ENCODE measurements around the gene COPS9.

COPS9 gene

GRCh38 chr2:240141736-240142135 lies 5.6 kb upstream of the COPS9 start:
- H3K4me3 ChIP-seq (ENCODE audit: low read depth, low read length): no peak overlapping the region
- in situ Hi-C loops (cut with HindIII; ENCODE audit: low sequenced_read_pairs): no loop called here
- TF ChIP-seq CTCF (IDR thresholded peaks at IDR 0.05; ENCODE audit: low read depth, low read length, missing control alignments): no peak
- DNase-seq (ENCODE audit: low read depth): no peak

GRCh38 chr2:240140920-240141319 lies 4.8 kb upstream of the COPS9 start:
- TF ChIP-seq CTCF (IDR thresholded peaks at IDR 0.05; ENCODE audit: low read depth, low read length, missing control alignments): no peak
- no peak for DNase-seq (ENCODE audit: low read depth)
- no peak overlapping the region for H3K4me3 ChIP-seq (ENCODE audit: low read depth, low read length)
- in situ Hi-C loops (cut with HindIII; ENCODE audit: low sequenced_read_pairs): no loop called here

- H3K4me3 ChIP-seq (ENCODE audit: low read depth, low read length): no peak within 1 kb of the TSS
- TF ChIP-seq CTCF (IDR thresholded peaks at IDR 0.05; ENCODE audit: low read depth, low read length, missing control alignments): no peak
- in situ Hi-C loops (cut with HindIII; ENCODE audit: low sequenced_read_pairs): no loop called here
- no peak for DNase-seq (ENCODE audit: low read depth)
Observed at GRCh38 chr2:240140511-240140910, 4.4 kb upstream of the COPS9 start, which contains the start of gene OTOS. TSS of gene OTOS (minus strand) at chr2:240140658. CDS start at chr2:240140326, 332 bp downstream.

- no peak for TF ChIP-seq CTCF (IDR thresholded peaks at IDR 0.05; ENCODE audit: low read depth, low read length, missing control alignments)
- no peak for DNase-seq (ENCODE audit: low read depth)
- no peak overlapping the region for H3K4me3 ChIP-seq (ENCODE audit: low read depth, low read length)
- in situ Hi-C loops (cut with HindIII; ENCODE audit: low sequenced_read_pairs): no loop called here
Observed at GRCh38 chr2:240139666-240140393, 3.7 kb upstream of the COPS9 start.

GRCh38 chr2:240139011-240139441 lies 2.9 kb upstream of the COPS9 start:
- in situ Hi-C loops (cut with HindIII; ENCODE audit: low sequenced_read_pairs): no loop called here
- H3K4me3 ChIP-seq (ENCODE audit: low read depth, low read length): no peak overlapping the region
- no peak for DNase-seq (ENCODE audit: low read depth)
- TF ChIP-seq CTCF (IDR thresholded peaks at IDR 0.05; ENCODE audit: low read depth, low read length, missing control alignments): no peak

- no peak overlapping the region for H3K4me3 ChIP-seq (ENCODE audit: low read depth, low read length)
- DNase-seq (ENCODE audit: low read depth): no peak
- in situ Hi-C loops (cut with HindIII; ENCODE audit: low sequenced_read_pairs): no loop called here
- TF ChIP-seq CTCF (IDR thresholded peaks at IDR 0.05; ENCODE audit: low read depth, low read length, missing control alignments): no peak
Observed at GRCh38 chr2:240138254-240138984, 2.3 kb upstream of the COPS9 start.
